ENCODE data around the gene CD4.

The CD4 gene

DNA sequence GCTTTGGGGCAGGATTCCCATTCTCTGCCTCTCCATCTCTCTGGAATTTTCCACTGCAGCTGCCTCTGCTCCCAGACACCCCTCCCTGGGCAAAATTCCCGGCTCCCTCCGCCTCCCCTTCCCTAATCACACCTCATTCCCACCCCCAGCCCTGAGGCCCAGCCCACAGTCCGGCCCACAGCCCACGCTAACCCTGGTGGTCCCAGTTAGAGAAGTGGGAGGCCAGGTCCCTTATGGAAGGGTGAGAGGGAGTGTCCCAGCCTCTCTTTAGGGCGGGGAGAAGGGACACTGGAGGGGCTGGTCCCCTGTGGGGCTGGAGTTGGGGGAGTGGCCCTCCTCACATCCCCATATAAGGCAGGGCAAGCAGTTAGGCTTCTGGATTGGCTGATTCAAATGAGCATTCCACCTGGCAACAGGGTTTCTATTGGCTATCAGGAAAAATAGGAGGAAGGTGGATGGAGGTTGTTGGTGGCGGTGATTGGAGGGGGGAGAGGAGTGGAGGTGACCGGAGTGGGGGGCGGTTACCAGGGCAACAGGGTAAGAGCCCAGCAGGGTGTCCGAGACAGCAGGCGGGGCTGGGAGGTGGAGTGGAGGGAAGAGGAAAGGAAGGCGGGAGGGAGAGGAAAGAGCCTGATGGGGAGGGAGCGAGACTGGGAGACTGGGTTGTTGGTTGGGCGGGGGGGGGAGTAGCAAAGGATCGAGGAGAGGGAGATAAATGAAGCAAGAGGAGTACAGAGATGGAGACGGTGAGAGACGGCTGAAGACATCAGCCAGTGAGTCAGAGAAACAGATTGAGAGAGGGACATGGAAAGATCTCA, 25.1 kb upstream of the CD4 start:
- DNase-seq (ENCODE audit: low read depth, low spot score) = peak; percentile 93
- H3K4me3 ChIP-seq (ENCODE audit: low read length) = peak overlapping the region; percentile 9

DNA sequence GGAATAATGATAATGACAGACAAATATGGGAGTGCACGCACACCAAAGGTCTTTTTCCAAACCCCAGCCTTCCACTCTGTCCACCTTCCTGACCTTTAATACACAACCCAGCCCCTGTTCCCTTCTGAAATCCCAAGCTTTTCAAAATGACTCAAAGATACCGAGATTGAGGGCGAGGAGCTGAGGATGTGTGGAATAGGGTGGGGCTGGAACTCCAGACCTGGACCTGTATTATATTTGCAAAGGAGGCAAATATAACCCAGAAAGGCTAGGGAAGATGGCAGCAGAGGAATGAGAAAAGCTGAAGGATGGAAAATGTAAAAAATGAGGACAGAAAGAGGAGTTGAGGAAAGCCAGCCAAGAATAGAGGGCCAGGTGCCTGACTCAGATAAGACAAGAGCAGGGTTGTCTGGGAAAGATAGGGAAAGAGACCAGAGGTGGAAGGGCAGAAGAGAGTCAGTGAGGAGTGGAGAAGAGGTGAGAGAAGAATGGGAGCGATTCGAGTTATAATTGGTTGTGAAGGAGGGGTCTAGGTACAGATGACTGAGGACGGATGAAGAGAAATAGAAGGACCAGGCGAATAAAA, 24.2 kb upstream of the CD4 start:
- H3K4me3 ChIP-seq (ENCODE audit: low read length) = no peak overlapping the region
- no peak for DNase-seq (ENCODE audit: low read depth, low spot score)

DNA sequence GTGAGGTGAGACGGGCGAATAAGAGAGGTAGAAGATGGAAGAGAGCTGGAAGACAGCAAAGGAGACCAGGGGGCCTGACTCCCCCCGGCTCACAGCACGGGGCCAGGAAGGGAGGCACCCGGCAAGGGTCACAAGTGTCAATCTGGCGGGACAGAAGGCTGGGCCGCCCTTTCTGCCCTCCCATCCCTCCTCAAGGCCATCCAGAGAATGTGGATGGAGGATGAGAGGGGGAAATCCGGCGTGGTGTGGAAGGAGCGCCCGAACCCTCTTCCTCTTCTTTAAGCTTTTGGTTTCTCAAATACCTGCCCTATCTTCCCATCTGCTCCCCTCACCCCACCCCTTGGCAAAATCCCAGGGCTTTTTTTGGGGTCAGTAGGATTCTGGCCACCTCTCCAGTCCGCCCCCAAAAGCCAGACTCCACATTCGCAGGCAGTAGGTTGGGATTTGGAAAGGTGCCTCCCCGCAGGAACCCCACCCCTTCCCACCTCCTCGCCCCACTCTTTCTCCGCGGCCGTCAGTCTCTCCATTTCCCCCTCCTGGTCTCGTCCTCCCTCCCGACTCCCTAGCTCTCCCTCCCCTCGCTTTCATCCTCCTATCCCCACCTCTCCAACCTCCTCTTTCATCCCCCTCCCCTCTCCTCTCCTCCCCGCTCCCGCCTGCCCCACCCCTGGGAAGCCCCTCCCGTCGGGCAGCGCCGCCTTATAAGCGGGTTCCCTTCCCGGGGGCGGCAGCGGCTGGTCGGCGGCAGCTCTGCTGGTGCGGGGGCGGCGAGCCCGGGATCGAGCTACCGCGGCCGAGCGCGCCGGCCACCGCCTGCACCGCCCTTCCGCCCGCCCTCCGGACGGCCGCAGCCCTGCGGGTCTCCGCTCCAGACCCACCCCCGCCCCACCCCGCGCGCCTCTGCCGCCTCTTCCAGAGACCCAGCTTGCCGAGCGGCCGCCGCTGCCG, 23.4 kb upstream of the CD4 start, which contains the start of gene PTMS:
Gene PTMS (plus strand): TSS at position 730 of the 948 bp plus-strand sequence. CDS start 343 bp downstream, outside the sequence.
- H3K4me3 ChIP-seq (ENCODE audit: low read length) = peak within 1 kb of the TSS; percentile 55
- no peak for DNase-seq (ENCODE audit: low read depth, low spot score)

DNA sequence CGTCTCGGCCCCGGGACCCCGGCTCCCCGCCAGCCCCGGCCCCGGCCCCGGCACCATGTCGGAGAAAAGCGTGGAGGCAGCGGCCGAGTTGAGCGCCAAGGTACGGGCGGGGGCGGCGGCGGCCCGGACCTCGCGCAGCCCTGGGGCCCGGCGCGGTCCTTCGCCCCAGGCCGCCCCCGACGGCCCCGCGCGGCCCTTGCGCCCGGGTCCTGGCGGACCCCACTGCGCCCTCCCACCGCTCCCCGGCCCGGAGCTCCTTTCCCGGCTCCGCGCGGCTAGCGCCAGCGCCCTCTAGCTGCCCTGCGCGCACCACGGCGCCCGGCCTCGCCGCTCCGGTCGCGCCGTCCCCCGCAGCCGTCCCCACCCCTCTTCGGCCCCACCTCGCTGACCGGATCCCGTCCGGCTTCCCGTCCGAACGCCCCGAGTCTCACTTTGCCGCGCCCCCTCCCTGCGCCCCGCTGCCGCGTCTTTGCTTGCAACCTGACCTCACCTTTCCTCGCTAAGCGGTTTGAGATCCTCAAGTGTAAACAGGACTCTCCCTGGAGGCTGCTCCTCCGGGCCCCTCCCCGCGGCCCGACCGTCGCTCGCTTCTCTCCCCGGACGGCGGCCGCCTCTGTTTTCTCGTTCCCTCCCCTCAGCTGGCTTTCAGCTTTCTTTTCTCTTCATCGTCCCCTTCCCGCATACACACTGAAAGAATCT, 22.5 kb upstream of the CD4 start:
- DNase-seq (ENCODE audit: low read depth, low spot score) = no peak
- H3K4me3 ChIP-seq (ENCODE audit: low read length) = peak overlapping the region; percentile 55

DNA sequence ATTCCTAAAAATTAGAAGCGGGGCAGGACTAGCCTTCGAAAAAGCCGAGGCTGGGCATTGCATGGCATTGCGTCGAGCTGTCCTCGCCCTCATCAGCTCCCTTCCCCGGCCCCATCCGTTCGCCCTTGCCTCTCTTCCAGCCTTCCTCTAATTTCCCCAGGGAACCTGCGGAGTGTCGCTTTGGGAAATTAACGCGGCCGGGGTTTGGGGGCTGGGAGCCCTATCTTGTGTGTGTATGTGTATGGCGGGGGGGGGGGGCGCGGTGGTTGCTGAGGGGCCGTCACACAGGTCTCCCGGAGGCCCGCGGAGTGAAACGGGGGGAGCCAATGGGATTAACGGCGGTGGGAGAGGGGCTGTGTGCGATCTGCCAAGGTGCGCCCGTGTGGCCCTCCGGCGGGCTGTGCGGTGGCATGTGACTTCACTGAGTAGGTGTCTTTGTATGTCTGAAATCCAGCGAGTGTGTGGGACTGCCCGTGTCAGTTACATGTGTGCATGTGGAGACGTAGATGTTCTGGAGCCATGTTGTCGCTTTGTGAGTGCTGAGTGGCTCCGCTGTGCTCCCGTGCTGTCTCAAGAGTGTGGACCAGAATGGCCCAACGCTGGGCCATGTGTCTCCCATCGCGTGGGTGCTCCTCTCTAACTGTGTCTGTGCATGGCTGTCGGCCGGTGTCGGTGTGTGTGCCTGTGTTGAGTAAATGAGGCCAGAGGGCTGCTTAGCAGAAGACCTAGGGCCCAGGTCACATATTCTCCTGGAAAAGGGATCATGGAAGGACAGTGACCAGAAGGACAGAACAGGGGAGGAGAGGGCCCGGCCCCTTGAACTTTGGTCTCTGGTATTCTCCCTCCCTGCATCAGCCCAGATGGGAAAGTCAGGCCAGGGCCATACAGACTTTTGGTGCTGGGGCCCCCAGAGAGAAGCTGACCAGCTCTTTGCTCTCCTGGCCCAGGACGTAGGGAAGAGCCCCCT, 21.7 kb upstream of the CD4 start:
- no peak for DNase-seq (ENCODE audit: low read depth, low spot score)
- peak overlapping the region; percentile 55 for H3K4me3 ChIP-seq (ENCODE audit: low read length)

DNA sequence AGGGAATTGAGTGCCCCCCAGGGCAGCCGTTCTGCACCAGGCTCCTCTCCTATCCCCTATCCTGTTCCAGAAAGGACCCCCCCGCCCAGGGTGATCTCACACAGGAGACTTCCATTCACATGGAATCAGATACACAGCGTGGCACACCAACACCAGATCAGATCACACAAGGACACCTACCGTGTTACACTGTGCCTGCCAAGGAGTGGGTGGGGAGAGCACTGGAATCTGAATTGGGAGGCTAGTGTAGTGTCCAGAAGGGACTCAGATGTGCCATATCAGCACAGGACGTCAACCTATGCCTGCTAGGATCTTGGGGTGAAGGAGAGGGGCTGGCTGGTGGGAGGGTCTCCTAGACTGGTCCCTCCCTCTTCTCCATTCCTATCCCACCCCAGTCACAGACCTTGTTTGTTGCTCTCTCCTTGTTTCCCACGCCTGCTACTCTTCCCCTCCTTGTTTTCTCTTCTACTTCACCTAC, 20.9 kb upstream of the CD4 start:
- DNase-seq (ENCODE audit: low read depth, low spot score) = no peak
- no peak overlapping the region for H3K4me3 ChIP-seq (ENCODE audit: low read length)

DNA sequence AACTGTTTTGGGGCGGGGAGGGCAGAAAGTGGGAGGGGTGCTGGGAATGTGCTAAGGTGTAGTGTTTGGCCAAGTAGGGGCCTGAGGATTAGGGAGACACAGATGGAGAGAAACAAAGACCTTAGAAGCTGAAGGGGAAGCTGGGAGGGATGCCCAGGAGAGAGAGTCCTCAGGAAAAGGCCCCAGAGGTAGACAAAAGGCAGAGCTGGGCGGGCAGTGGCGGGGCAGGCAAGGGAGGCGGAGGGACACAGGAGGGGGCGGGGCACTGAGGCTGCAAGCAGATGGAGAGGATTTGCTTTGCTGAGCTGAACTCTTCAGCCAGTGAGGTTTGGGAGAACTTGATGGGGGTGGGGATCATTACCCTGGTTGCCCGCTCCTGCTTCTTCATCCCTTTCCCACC, 20.3 kb upstream of the CD4 start:
- DNase-seq (ENCODE audit: low read depth, low spot score) = no peak
- no peak overlapping the region for H3K4me3 ChIP-seq (ENCODE audit: low read length)

DNA sequence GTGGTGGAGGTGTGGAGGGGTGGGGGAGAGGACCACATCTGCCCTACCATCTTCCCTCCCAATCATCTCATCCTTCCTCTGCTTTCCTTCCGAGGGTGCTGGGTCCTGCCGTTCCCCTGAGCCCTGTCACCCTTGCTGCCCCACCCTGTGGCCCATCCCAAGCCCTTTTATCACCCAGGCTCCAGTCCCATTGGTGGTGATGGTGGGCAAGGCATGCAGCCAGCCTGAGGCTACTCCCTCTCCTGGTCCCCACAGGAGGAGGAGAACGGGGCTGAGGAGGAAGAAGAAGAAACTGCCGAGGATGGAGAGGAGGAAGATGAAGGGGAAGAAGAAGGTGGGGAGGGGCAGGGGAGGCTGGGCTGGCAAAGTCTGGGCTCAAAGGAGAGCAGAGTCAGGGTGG, 19.7 kb upstream of the CD4 start:
- DNase-seq (ENCODE audit: low read depth, low spot score) = no peak
- H3K4me3 ChIP-seq (ENCODE audit: low read length) = no peak overlapping the region

DNA sequence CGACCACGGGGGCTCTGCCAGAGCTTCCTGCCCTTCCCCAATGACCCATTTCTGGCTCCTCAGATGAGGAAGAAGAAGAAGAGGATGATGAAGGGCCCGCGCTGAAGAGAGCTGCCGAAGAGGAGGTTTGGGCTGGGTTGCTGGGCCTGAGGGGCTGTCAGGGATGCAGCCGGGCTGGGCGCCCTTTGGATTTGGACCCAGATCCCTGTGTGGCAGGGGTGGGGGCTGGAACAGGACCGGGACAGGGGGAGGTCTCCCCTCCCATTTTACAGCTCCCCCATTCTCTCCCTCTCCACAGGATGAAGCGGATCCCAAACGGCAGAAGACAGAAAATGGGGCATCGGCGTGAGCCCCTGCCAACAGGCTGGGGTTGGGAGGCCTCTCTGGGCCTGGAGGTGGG, 19.2 kb upstream of the CD4 start:
- DNase-seq (ENCODE audit: low read depth, low spot score) = no peak
- no peak overlapping the region for H3K4me3 ChIP-seq (ENCODE audit: low read length)

DNA sequence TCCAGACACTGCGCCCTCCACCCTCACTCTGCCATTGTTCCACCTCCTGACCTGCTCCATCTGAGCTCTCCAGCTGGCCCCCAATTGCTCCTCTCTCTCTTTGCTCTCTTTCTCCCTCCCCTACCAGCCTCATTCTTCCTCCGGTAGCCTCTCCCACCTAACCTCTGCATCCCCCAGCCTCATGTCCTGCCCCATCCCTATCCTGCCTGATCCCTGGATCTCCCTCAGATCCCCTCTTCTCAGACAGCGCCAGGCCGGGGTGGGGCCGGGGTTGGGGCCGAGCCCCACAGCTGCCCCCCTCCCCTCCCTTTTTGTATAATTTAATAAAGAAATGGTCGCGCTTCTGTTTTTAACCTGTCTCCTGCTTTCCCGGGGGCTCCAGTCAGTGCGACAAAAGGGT, 18.7 kb upstream of the CD4 start:
- no peak overlapping the region for H3K4me3 ChIP-seq (ENCODE audit: low read length)
- DNase-seq (ENCODE audit: low read depth, low spot score) = no peak

DNA sequence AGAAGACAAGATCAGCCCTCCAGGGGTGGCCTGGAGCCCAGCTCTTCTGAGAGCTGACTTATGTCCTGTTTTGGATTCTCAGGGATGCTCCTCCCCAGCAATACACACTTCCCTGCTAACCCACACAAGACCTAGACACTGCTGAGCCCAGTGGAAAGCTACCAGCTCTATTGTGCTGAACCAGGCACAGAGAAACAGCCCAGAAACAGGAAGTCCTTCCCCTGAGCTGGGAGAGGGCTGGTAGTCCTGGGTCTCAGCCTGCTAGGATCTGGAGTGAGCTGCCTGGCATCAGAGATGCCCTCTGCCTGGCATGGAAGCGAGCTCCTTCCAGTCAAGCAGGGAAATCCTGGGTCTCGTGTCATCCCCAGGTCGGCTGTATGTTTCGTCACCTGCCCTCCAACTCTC, 18.2 kb upstream of the CD4 start:
- H3K4me3 ChIP-seq (ENCODE audit: low read length) = no peak overlapping the region
- no peak for DNase-seq (ENCODE audit: low read depth, low spot score)

DNA sequence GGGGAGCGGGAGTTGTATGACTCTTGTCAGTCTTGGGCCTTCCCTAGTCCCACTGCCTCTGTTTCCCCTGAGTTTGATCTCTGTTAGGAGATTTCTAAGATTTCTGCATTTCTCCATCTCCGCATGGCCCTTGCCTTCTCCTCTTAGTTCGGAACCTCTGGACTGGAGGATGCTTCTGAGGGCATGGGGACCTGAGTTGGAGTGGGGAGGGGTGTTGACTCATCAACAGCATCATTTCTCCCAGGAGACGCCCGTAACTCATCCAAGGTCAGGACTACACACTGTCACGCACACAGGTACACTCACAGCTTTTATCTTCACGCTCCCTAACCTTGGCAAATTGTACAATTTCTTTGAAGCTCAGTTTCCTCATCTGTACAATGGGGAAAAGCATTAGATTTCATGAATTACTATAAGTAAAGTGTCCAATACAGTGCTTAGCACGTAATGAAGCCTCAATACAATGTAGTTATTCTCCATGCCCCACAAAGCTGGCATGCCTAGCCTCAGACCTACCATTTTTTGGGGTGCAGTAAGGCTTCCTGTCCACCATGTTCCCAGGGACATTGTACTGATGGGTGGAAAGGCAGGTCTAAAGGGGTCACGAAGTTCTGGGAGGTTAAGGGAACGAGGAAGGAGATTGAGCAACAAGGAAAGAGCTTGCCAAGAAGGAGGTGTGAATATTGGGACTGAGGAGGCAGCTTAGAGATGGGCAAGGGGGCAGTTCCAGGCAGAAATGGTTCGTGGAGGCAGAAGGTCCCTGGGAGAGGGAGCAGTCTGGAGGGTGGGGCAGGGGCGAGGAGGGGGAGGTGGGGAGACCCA, 17.6 kb upstream of the CD4 start:
- no peak overlapping the region for H3K4me3 ChIP-seq (ENCODE audit: low read length)
- no peak for DNase-seq (ENCODE audit: low read depth, low spot score)

DNA sequence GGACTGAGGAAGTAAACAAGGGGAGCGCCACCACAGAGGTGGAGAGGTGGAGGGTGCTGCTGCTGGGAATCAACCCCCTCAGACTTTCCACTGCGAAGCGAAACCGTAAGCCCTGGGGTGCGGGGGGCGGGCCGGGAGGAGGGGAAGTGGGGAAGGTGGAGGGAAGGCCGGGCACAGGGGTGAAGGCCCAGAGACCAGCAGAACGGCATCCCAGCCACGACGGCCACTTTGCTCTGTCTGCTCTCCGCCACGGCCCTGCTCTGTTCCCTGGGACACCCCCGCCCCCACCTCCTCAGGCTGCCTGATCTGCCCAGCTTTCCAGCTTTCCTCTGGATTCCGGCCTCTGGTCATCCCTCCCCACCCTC, 17.0 kb upstream of the CD4 start, which contains the start of gene LAG3:
Gene LAG3 (plus strand): TSS at position 190 of the 365 bp plus-strand sequence. CDS start 333 bp downstream, outside the sequence.
- H3K4me3 ChIP-seq (ENCODE audit: low read length) = no peak within 1 kb of the TSS

DNA sequence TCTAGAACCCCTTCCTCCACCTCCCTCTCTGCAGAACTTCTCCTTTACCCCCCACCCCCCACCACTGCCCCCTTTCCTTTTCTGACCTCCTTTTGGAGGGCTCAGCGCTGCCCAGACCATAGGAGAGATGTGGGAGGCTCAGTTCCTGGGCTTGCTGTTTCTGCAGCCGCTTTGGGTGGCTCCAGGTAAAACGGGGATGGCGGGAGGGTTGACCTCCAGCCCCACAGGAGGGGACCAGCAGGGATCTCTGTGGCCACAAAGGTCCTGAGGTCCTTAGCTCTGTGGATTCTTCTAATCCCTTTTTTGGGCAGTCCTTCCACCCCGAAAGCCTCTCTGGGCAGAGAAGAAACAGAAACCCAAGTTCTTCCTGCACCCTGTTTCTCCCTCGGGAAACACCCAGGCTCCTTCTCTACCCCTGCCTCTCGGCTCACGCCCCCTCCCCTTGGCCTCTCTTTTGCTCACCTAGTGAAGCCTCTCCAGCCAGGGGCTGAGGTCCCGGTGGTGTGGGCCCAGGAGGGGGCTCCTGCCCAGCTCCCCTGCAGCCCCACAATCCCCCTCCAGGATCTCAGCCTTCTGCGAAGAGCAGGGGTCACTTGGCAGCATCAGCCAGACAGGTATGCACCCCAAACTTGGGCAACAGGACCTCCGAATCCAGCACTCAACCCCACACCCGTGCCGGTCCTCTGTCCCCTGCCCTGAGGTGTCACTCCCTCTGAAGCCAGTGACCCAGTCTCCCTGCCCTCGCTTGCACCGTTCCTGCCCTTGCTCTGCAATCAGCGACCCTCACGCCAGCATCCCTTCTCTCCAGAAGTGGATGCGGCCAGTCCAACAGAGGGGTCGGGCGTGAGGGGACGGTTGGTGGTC, 16.4 kb upstream of the CD4 start:
- no peak overlapping the region for H3K4me3 ChIP-seq (ENCODE audit: low read length)

More for the DNA sequence above, 17.0 kb upstream of the CD4 start, which contains the start of gene LAG3:
- DNase-seq (ENCODE audit: low read depth, low spot score) = no peak

DNA sequence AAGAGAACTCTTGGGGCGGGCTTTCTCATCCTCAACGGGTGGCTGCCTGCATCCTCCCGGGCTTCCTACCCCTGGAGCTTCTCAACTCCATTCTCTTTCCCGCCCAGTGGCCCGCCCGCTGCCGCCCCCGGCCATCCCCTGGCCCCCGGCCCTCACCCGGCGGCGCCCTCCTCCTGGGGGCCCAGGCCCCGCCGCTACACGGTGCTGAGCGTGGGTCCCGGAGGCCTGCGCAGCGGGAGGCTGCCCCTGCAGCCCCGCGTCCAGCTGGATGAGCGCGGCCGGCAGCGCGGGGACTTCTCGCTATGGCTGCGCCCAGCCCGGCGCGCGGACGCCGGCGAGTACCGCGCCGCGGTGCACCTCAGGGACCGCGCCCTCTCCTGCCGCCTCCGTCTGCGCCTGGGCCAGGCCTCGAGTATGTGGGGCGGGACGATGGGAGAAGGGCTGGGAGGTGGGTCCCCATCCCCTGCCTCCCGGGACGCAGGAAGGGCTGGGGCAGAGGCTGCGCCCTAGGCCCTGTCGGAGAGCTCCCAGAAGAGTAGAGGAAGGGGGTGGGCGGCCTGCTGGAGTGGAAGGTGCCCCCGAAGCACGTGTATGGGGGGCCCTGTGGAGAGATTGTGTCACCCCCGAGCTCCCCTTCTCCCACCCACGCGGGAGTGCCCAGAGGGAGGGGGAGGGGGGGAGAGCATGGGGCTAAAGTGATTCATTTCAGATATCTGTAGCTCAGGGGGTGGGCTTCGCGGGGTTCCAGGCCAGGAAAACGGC, 15.6 kb upstream of the CD4 start:
- DNase-seq (ENCODE audit: low read depth, low spot score) = no peak
- no peak overlapping the region for H3K4me3 ChIP-seq (ENCODE audit: low read length)

More for the DNA sequence above, 16.4 kb upstream of the CD4 start:
- DNase-seq (ENCODE audit: low read depth, low spot score) = no peak

Data from Jurkat, Clone E6-1 (cell line).